ENCODE measurements around the gene EIF4H. TPM values are rescaled to one million over a fixed set of nuclear protein-coding genes. Genes with fewer than 3 reads are reported as not detected.

The EIF4H gene
- 432 and 453 TPM in 2 replicates for total RNA-seq (2021)
- percentile 98 among the genes with signal in this experiment for Bru-seq, nascent RNA
- BruChase-seq, experiment 1, labeled RNA remaining after a 2-hour chase = percentile 98 among the genes with signal in this experiment
- percentile 99 among the genes with signal in this experiment for BruChase-seq, experiment 2, labeled RNA remaining after a 6-hour chase
- long read RNA-seq, transcript EIF4H-201 (7 exons, 2,679 nt) = minor isoform, 155 of 940 reads
- long read RNA-seq, transcript EIF4H-202 (6 exons, 2,503 nt) = major isoform, 645 of 940 reads
- long read RNA-seq, partial matches to known transcripts = 126 of 940 reads
- long read RNA-seq, other reads (novel, unspliced or antisense) = 14 of 940 reads

DNA sequence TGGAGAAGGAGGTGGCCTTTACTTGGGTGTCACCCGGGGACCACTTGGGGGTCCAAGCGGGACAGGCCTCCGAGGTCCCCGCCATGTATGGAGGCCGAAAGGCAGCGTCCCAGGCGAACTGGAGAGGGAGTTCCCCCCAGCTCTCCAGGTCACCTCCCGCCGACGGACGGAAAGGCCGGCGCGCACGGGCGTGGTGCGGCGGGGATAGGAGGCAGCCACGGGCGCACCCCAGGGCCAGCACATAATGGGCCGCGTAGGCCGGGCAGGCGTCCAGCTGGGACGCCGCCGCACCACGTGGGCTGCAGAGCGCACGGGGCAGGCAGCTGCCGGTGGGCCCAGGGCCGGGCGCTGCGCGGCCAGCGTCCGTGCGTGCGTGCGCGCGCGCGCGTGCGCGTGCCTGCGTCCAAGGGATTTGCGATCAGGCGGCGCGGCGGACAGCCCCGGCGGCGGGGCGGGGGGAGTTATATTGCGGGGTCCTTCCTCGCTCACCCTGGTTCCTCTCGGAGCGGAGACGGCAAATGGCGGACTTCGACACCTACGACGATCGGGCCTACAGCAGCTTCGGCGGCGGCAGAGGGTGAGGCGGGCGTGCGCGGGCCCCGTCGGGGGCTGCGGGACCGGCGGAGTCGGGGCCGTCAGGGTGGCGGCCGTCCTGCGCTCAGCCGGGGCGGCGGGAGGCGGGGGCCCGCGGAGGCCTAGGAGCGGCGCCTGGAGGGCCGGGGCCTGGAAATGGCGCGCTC lies at the start of gene EIF4H:
Gene EIF4H (plus strand): TSS at position 491 of the 740 bp plus-strand sequence. CDS start 28 bp downstream, at position 519.
- no peak for TF ChIP-seq CTCF (conservative IDR thresholded peaks at IDR 0.05; ENCODE audit: low read depth, low read length)
- no peak for TF ChIP-seq EZH2 (IDR thresholded peaks at IDR 0.05; ENCODE audit: borderline replicate concordance, low read depth, low read length, poor library complexity, severe bottlenecking)
- H3K27ac ChIP-seq (ENCODE audit: low read depth, low read length, poor library complexity, severe bottlenecking) = peak within 1 kb of the TSS; percentile 97
- no TSS peak for BruUV-seq (replicated peaks)
- intact Hi-C loops (cut with micrococcal nuclease; ENCODE audit: unreplicated experiment) = no loop called here
- H3K4me3 ChIP-seq (ENCODE audit: low read depth, low read length, poor library complexity, severe bottlenecking) = peak within 1 kb of the TSS; percentile 95
- no peaks in the 10 kb centered on the region for H3K9me3 ChIP-seq (ENCODE audit: low read depth, low read length, poor library complexity, severe bottlenecking)
- CTCF ChIA-PET = interaction anchor here (1.0 kb wide), 1 partner anchor 29 kb away, joined by 3 read pairs; no protein-coding TSS in a partner anchor
- DNase-seq (ENCODE audit: low spot score) = peak; percentile 96
- peaks cover 26% of the 10 kb centered on the region for H3K36me3 ChIP-seq (ENCODE audit: insufficient read depth, low read length, poor library complexity, severe bottlenecking)
- H3K27me3 ChIP-seq (replicated peaks; ENCODE audit: insufficient read depth, low read depth, low read length, poor library complexity) = no peaks in the 10 kb centered on the region
- H3K4me1 ChIP-seq (ENCODE audit: insufficient read depth, low read length, poor library complexity, severe bottlenecking) = peaks cover 42% of the 10 kb centered on the region
- POLR2A ChIA-PET (ENCODE audit: low non-redundant PET) = no interaction called here

DNA sequence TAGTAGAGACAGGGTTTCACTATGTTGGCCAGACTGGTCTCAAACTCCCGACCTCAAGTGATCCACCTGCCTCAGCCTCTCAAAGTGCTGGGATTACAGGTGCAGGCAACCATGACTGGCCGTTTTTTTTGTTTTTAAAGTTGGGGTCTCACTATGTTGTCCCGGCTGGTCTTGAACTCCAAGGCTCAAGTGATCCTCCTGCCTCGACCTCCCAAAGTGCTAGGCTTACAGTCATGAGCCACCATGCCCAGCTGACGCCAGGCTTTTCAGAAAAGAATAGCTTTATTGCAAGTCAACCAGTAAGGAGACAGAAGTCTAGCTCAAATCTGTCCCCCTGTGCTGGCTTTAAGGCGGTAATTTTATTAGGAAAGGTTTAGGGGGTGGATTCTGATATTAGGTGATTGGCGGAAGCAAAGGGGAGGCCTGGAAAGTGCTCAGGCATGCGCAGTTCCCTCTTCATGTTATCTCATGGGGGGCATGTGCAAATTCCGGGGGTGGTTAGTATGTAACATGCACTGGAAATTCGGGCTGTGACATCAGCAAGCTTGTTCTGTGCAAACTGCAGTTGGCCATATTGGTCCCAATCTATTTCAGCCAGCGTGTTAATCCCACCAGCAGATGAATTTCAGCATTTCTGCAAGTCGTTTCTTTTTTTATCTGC lies 47.8 kb upstream of the EIF4H start:
- H3K27me3 ChIP-seq (replicated peaks; ENCODE audit: insufficient read depth, low read depth, low read length, poor library complexity) = no peaks in the 10 kb centered on the region
- intact Hi-C loops (cut with micrococcal nuclease; ENCODE audit: unreplicated experiment) = no loop called here
- no peak overlapping the region for H3K27ac ChIP-seq (ENCODE audit: low read depth, low read length, poor library complexity, severe bottlenecking)
- H3K9me3 ChIP-seq (ENCODE audit: low read depth, low read length, poor library complexity, severe bottlenecking) = no peaks in the 10 kb centered on the region
- H3K36me3 ChIP-seq (ENCODE audit: insufficient read depth, low read length, poor library complexity, severe bottlenecking) = no peaks in the 10 kb centered on the region
- no peaks in the 10 kb centered on the region for H3K4me1 ChIP-seq (ENCODE audit: insufficient read depth, low read length, poor library complexity, severe bottlenecking)
- ChIA-PET CTCF (no interaction called here), POLR2A (ENCODE audit: low non-redundant PET) (no interaction called here)
- no peak for TF ChIP-seq EZH2 (IDR thresholded peaks at IDR 0.05; ENCODE audit: borderline replicate concordance, low read depth, low read length, poor library complexity, severe bottlenecking)
- no peak for TF ChIP-seq CTCF (conservative IDR thresholded peaks at IDR 0.05; ENCODE audit: low read depth, low read length)
- no TSS peak for BruUV-seq (replicated peaks)
- H3K4me3 ChIP-seq (ENCODE audit: low read depth, low read length, poor library complexity, severe bottlenecking) = no peak overlapping the region
- DNase-seq (ENCODE audit: low spot score) = no peak

GRCh38 chr7:74129887-74130286 lies 44.3 kb upstream of the EIF4H start:
- no TSS peak for BruUV-seq (replicated peaks)
- no peaks in the 10 kb centered on the region for H3K4me1 ChIP-seq (ENCODE audit: insufficient read depth, low read length, poor library complexity, severe bottlenecking)
- no peak for TF ChIP-seq EZH2 (IDR thresholded peaks at IDR 0.05; ENCODE audit: borderline replicate concordance, low read depth, low read length, poor library complexity, severe bottlenecking)
- no peak for TF ChIP-seq CTCF (conservative IDR thresholded peaks at IDR 0.05; ENCODE audit: low read depth, low read length)
- H3K9me3 ChIP-seq (ENCODE audit: low read depth, low read length, poor library complexity, severe bottlenecking) = no peaks in the 10 kb centered on the region
- ChIA-PET POLR2A (ENCODE audit: low non-redundant PET) (no interaction called here), CTCF (no interaction called here)
- intact Hi-C loops (cut with micrococcal nuclease; ENCODE audit: unreplicated experiment) = no loop called here
- H3K27ac ChIP-seq (ENCODE audit: low read depth, low read length, poor library complexity, severe bottlenecking) = no peak overlapping the region
- no peak overlapping the region for H3K4me3 ChIP-seq (ENCODE audit: low read depth, low read length, poor library complexity, severe bottlenecking)
- no peaks in the 10 kb centered on the region for H3K36me3 ChIP-seq (ENCODE audit: insufficient read depth, low read length, poor library complexity, severe bottlenecking)
- DNase-seq (ENCODE audit: low spot score) = no peak
- no peaks in the 10 kb centered on the region for H3K27me3 ChIP-seq (replicated peaks; ENCODE audit: insufficient read depth, low read depth, low read length, poor library complexity)

All from A673 (cell line).